GM19351 (cell line): ENCODE measurements around the gene DVL1.
A peak's percentile ranks its signal among the peaks of the same experiment; 100 is the strongest.

Experiments
- ATAC-seq: cut with Tn5 transposase; IDR thresholded peaks from one replicate; pipeline ENCODE4 v1.9.1; 2021; ENCODE audit warnings: mild to moderate bottlenecking, moderate library complexity; ENCODE audit not compliant: unreplicated experiment

Gene DVL1

GRCh38 chr1:1312450-1313314, 36.5 kb downstream of the DVL1 start:
- no peak for ATAC-seq

- no peak for ATAC-seq
Measured at GRCh38 chr1:1311107-1312104, 37.8 kb downstream of the DVL1 start.

- ATAC-seq, result no peak
Measured at GRCh38 chr1:1310476-1311053, 38.7 kb downstream of the DVL1 start.

- ATAC-seq, result no peak
Measured at GRCh38 chr1:1310109-1310385, 39.2 kb downstream of the DVL1 start.

GRCh38 chr1:1309251-1310108, 39.7 kb downstream of the DVL1 start:
- no peak for ATAC-seq

GRCh38 chr1:1308756-1309250, 40.4 kb downstream of the DVL1 start:
- no peak for ATAC-seq

- ATAC-seq, result peak; percentile 61
Measured at GRCh38 chr1:1307923-1308755, 41.1 kb downstream of the DVL1 start, which contains the start of the genes ACAP3 and PUSL1. ACAP3 (minus strand) TSS chr1:1307930; CDS start chr1:1307815, 115 bp downstream. PUSL1 (plus strand) TSS chr1:1308597; CDS start chr1:1308644, 47 bp downstream.

- ATAC-seq, result no peak
Measured at GRCh38 chr1:1307261-1307922, 41.8 kb downstream of the DVL1 start.

- ATAC-seq, result no peak
Measured at GRCh38 chr1:1306661-1307260, 42.5 kb downstream of the DVL1 start.

GRCh38 chr1:1306070-1306660, 43.1 kb downstream of the DVL1 start:
- no peak for ATAC-seq

- ATAC-seq, result no peak
Measured at GRCh38 chr1:1305300-1306069, 43.7 kb downstream of the DVL1 start.

- ATAC-seq, result no peak
Measured at GRCh38 chr1:1304331-1305299, 44.6 kb downstream of the DVL1 start.

GRCh38 chr1:1303736-1304135, 45.5 kb downstream of the DVL1 start:
- no peak for ATAC-seq

- ATAC-seq, result no peak
Measured at GRCh38 chr1:1302951-1303509, 46.2 kb downstream of the DVL1 start.

GRCh38 chr1:1302006-1302430, 47.2 kb downstream of the DVL1 start:
- ATAC-seq, result no peak

GRCh38 chr1:1300352-1300739, 48.9 kb downstream of the DVL1 start:
- no peak for ATAC-seq
